SHP77 treated with DMSO at 0.1 percent for 48 hours (cell line): ENCODE results near the gene ARHGAP15.
A peak's percentile ranks its signal among the peaks of the same experiment; 100 is the strongest.

Experiments used
- DNase-seq: peaks from one replicate; lab custom pipeline; 2025; lab: John Stamatoyannopoulos, UW

Gene ARHGAP15

GRCh38 chr2:143226714-143227541 is 97.7 kb downstream of the ARHGAP15 start:
- no peak for DNase-seq

GRCh38 chr2:143229411-143229810 is 100.2 kb downstream of the ARHGAP15 start:
- DNase-seq, result no peak

- no peak for DNase-seq
Observed at GRCh38 chr2:143229952-143230351, 100.7 kb downstream of the ARHGAP15 start.

- DNase-seq, result no peak
Observed at GRCh38 chr2:143230506-143231253, 101.5 kb downstream of the ARHGAP15 start.

- DNase-seq, result no peak
Observed at GRCh38 chr2:143231254-143231645, 102.0 kb downstream of the ARHGAP15 start.

GRCh38 chr2:143237146-143237777 is 108.0 kb downstream of the ARHGAP15 start:
- DNase-seq, result no peak

- DNase-seq, result no peak
Observed at GRCh38 chr2:143241403-143242088, 112.3 kb downstream of the ARHGAP15 start.

GRCh38 chr2:143246246-143246645 is 117.0 kb downstream of the ARHGAP15 start:
- DNase-seq, result no peak

GRCh38 chr2:143246815-143247744 is 117.9 kb downstream of the ARHGAP15 start:
- DNase-seq, result no peak

GRCh38 chr2:143248631-143249030 is 119.4 kb downstream of the ARHGAP15 start:
- DNase-seq, result no peak

GRCh38 chr2:143251681-143252080 is 122.5 kb downstream of the ARHGAP15 start:
- no peak for DNase-seq

- no peak for DNase-seq
Observed at GRCh38 chr2:143252138-143252907, 123.1 kb downstream of the ARHGAP15 start.

- DNase-seq, result no peak
Observed at GRCh38 chr2:143254110-143254509, 124.9 kb downstream of the ARHGAP15 start.

- no peak for DNase-seq
Observed at GRCh38 chr2:143255086-143255485, 125.9 kb downstream of the ARHGAP15 start.

GRCh38 chr2:143255899-143256298 is 126.7 kb downstream of the ARHGAP15 start:
- DNase-seq, result no peak

GRCh38 chr2:143258126-143258892 is 129.1 kb downstream of the ARHGAP15 start:
- DNase-seq, result no peak

GRCh38 chr2:143259368-143259958 is 130.2 kb downstream of the ARHGAP15 start:
- peak; percentile 32 for DNase-seq

- DNase-seq, result no peak
Observed at GRCh38 chr2:143261986-143262385, 132.8 kb downstream of the ARHGAP15 start.

- DNase-seq, result no peak
Observed at GRCh38 chr2:143262389-143262788, 133.2 kb downstream of the ARHGAP15 start.
